ENCODE results near the gene KLHL2. TPM values are rescaled to one million over a fixed set of nuclear protein-coding genes. Genes with fewer than 3 reads are reported as not detected.
"Not testable (repeated sequence)": the region's sequence is repeated elsewhere in the genome, so short reads cannot be mapped to it uniquely, and the experiment has no call there.

KLHL2 gene
- total RNA-seq: 10 to 100 TPM; 36.8 to 39.2 TPM

- Mint-ChIP-seq H3K27me3 (ENCODE audit: low read depth) (no peaks in the 10 kb centered on the region), H3K4me3 (peak within 1 kb of the TSS; percentile 83), H3K27ac (peak within 1 kb of the TSS; percentile 92), H3K9me3 (no peaks in the 10 kb centered on the region), H3K4me1 (ENCODE audit: low read depth) (peaks cover 71% of the 10 kb centered on the region), H3K36me3 (ENCODE audit: low read depth) (peaks cover 3% of the 10 kb centered on the region)
- peak; percentile 69 for DNase-seq
- CTCF ChIA-PET: interaction anchor here (1.3 kb wide), 1 partner anchor 77 kb away, joined by 4 read pairs; no protein-coding TSS in a partner anchor
- intact Hi-C loops (cut with micrococcal nuclease): loop anchor here (1.0 to 2.0 kb wide), 5 partner anchors 25 to 120 kb away; partner anchors contain the start of gene MSMO1
Observed at GRCh38 chr4:165207431-165208220, at the start of gene KLHL2. TSS of gene KLHL2 (plus strand) at chr4:165207561. CDS start at chr4:165207877, 316 bp downstream.

- H3K9me3 Mint-ChIP-seq: peaks cover 7% of the 10 kb centered on the region
- H3K4me1 Mint-ChIP-seq (ENCODE audit: low read depth): no peaks in the 10 kb centered on the region
- no peak overlapping the region for H3K27ac Mint-ChIP-seq
- H3K36me3 Mint-ChIP-seq (ENCODE audit: low read depth): no peaks in the 10 kb centered on the region
- H3K27me3 Mint-ChIP-seq (ENCODE audit: low read depth): peaks cover 4% of the 10 kb centered on the region
- CTCF ChIA-PET: no interaction called here
- H3K4me3 Mint-ChIP-seq: no peak overlapping the region
- intact Hi-C loops (cut with micrococcal nuclease): no loop called here
- no peak for DNase-seq
Observed at GRCh38 chr4:165158762-165159161, 48.6 kb upstream of the KLHL2 start.

GRCh38 chr4:165164257-165164656 lies 43.1 kb upstream of the KLHL2 start:
- no peak overlapping the region for H3K4me3 Mint-ChIP-seq
- no peaks in the 10 kb centered on the region for H3K36me3 Mint-ChIP-seq (ENCODE audit: low read depth)
- no peak for DNase-seq
- CTCF ChIA-PET: no interaction called here
- no peaks in the 10 kb centered on the region for H3K27me3 Mint-ChIP-seq (ENCODE audit: low read depth)
- intact Hi-C loops (cut with micrococcal nuclease): no loop called here
- peaks cover 13% of the 10 kb centered on the region for H3K9me3 Mint-ChIP-seq
- H3K4me1 Mint-ChIP-seq (ENCODE audit: low read depth): no peaks in the 10 kb centered on the region
- no peak overlapping the region for H3K27ac Mint-ChIP-seq

DNA sequence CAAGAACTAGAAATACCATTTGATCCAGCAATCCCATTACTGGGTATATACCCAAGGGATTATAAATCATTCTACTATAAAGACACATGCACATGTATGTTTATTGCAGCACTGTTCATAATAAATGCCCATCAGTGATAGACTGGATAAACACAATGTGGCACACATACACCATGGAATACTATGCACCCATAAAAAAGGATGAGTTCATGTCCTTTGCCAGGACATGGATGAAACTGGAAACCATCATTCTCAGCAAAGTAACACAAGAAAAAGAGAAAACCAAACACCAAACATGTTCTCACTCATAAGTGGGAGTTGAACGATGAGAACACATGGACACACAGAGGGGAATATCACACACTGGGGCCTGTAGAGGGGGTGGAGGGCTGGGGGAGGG lies 40.5 kb upstream of the KLHL2 start:
- H3K36me3 Mint-ChIP-seq (ENCODE audit: low read depth); intact Hi-C loops (cut with micrococcal nuclease); H3K27me3 Mint-ChIP-seq (ENCODE audit: low read depth); H3K27ac Mint-ChIP-seq; H3K4me1 Mint-ChIP-seq (ENCODE audit: low read depth); DNase-seq; CTCF ChIA-PET; H3K4me3 Mint-ChIP-seq: not testable (repeated sequence)
- peaks cover 13% of the 10 kb centered on the region for H3K9me3 Mint-ChIP-seq

- no peaks in the 10 kb centered on the region for H3K4me1 Mint-ChIP-seq (ENCODE audit: low read depth)
- no peak for DNase-seq
- CTCF ChIA-PET: no interaction called here
- no peak overlapping the region for H3K27ac Mint-ChIP-seq
- intact Hi-C loops (cut with micrococcal nuclease): no loop called here
- no peaks in the 10 kb centered on the region for H3K36me3 Mint-ChIP-seq (ENCODE audit: low read depth)
- peaks cover 13% of the 10 kb centered on the region for H3K9me3 Mint-ChIP-seq
- no peaks in the 10 kb centered on the region for H3K27me3 Mint-ChIP-seq (ENCODE audit: low read depth)
- H3K4me3 Mint-ChIP-seq: no peak overlapping the region
Observed at GRCh38 chr4:165167650-165168049, 39.7 kb upstream of the KLHL2 start.

DNA sequence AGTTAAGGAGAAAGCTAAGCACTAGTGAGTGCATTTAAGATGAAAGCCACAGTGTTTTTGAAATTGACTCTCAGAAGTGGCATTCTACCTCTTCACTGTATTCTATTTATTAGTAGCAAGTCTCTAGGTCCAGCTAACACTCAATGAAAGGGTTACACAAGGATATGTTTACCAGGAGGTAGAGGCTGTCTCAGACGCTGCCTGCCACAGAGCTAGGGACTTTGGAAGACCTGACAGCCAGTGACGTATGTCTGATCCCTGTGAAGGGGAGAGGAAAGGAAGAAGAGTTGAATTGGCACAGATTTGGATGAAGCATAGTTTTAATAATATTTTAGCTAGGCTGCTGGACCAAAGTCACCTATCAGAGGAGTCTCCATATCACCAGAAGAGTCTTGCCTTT lies 36.5 kb upstream of the KLHL2 start:
- DNase-seq: no peak
- no peaks in the 10 kb centered on the region for H3K27me3 Mint-ChIP-seq (ENCODE audit: low read depth)
- intact Hi-C loops (cut with micrococcal nuclease): no loop called here
- H3K36me3 Mint-ChIP-seq (ENCODE audit: low read depth): no peaks in the 10 kb centered on the region
- H3K4me3 Mint-ChIP-seq: no peak overlapping the region
- H3K4me1 Mint-ChIP-seq (ENCODE audit: low read depth): no peaks in the 10 kb centered on the region
- peaks cover 13% of the 10 kb centered on the region for H3K9me3 Mint-ChIP-seq
- CTCF ChIA-PET: interaction anchor here (1.0 kb wide), 1 partner anchor 13 kb away, joined by 5 read pairs; no protein-coding TSS in a partner anchor
- H3K27ac Mint-ChIP-seq: no peak overlapping the region

DNA sequence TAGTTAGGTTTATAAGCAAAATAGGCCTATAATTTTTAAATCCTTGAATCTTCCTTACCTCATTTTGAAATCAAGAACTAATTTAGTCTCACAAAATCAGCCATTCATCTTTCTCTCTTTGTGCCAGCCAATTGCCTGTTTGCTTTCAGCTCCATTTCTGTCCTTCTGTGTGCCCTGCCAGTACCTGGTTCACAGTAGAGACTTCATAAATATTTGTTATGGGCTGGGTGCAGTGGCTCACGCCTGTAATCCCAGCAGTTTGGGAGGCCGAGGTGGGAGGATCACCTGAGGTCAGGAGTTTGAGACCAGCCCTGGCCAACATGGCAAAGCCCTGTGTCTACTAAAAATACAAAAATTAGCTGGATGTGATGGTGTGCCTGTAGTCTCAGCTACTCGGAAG lies 31.9 kb upstream of the KLHL2 start:
- H3K4me1 Mint-ChIP-seq (ENCODE audit: low read depth); H3K36me3 Mint-ChIP-seq (ENCODE audit: low read depth); DNase-seq; H3K9me3 Mint-ChIP-seq; H3K4me3 Mint-ChIP-seq; intact Hi-C loops (cut with micrococcal nuclease); H3K27ac Mint-ChIP-seq; CTCF ChIA-PET; H3K27me3 Mint-ChIP-seq (ENCODE audit: low read depth): not testable (repeated sequence)

DNA sequence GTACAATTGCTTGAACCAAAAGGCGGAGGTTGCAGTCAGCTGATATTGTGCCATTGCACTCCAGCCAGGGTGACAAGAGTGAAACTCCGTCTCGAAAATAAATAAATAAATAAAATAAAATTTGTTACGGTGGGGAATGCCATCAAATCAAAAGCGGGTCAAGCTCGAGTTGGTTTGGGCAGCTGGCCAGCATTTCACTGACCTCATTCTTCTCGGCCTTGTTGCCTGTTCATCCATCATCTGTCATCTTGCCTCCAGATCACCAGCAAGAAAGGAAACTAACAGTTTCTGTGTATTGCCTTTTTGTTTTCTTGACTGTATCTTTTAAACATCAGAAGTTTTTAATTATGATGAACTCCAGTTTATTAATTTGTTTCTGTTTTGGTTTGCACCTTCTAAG lies 31.5 kb upstream of the KLHL2 start:
- intact Hi-C loops (cut with micrococcal nuclease): no loop called here
- DNase-seq: no peak
- Mint-ChIP-seq H3K4me1 (ENCODE audit: low read depth) (peaks cover 7% of the 10 kb centered on the region), H3K9me3 (peaks cover 4% of the 10 kb centered on the region), H3K27me3 (ENCODE audit: low read depth) (no peaks in the 10 kb centered on the region), H3K4me3 (no peak overlapping the region), H3K36me3 (ENCODE audit: low read depth) (no peaks in the 10 kb centered on the region), H3K27ac (no peak overlapping the region)
- CTCF ChIA-PET: no interaction called here

- Mint-ChIP-seq H3K4me3 (no peak overlapping the region), H3K27me3 (ENCODE audit: low read depth) (peaks cover 2% of the 10 kb centered on the region), H3K9me3 (peaks cover 4% of the 10 kb centered on the region), H3K36me3 (ENCODE audit: low read depth) (no peaks in the 10 kb centered on the region), H3K27ac (no peak overlapping the region), H3K4me1 (ENCODE audit: low read depth) (peaks cover 7% of the 10 kb centered on the region)
- DNase-seq: no peak
- CTCF ChIA-PET: interaction anchor here (0.6 kb wide), 1 partner anchor 177 kb away, joined by 3 read pairs; no protein-coding TSS in a partner anchor
- intact Hi-C loops (cut with micrococcal nuclease): no loop called here
Observed at GRCh38 chr4:165177725-165178666, 29.4 kb upstream of the KLHL2 start.

- DNase-seq: no peak
- H3K27ac Mint-ChIP-seq: no peak overlapping the region
- no peaks in the 10 kb centered on the region for H3K4me1 Mint-ChIP-seq (ENCODE audit: low read depth)
- H3K36me3 Mint-ChIP-seq (ENCODE audit: low read depth): no peaks in the 10 kb centered on the region
- H3K4me3 Mint-ChIP-seq: no peak overlapping the region
- intact Hi-C loops (cut with micrococcal nuclease): no loop called here
- H3K9me3 Mint-ChIP-seq: no peaks in the 10 kb centered on the region
- CTCF ChIA-PET: interaction anchor here (0.6 to 0.9 kb wide), 3 partner anchors 14 to 1641 kb away, joined by 3 to 5 read pairs (median 3); no protein-coding TSS in a partner anchor
- peaks cover 6% of the 10 kb centered on the region for H3K27me3 Mint-ChIP-seq (ENCODE audit: low read depth)
Observed at GRCh38 chr4:165184220-165184619, 23.1 kb upstream of the KLHL2 start.

GRCh38 chr4:165184998-165185397 lies 22.4 kb upstream of the KLHL2 start:
- intact Hi-C loops (cut with micrococcal nuclease); H3K4me1 Mint-ChIP-seq (ENCODE audit: low read depth); H3K4me3 Mint-ChIP-seq; H3K9me3 Mint-ChIP-seq; H3K27ac Mint-ChIP-seq; H3K27me3 Mint-ChIP-seq (ENCODE audit: low read depth); H3K36me3 Mint-ChIP-seq (ENCODE audit: low read depth); DNase-seq: not testable (repeated sequence)
- CTCF ChIA-PET: interaction anchor here (0.9 kb wide), 1 partner anchor 158 kb away, joined by 3 read pairs; no protein-coding TSS in a partner anchor

- intact Hi-C loops (cut with micrococcal nuclease): no loop called here
- Mint-ChIP-seq H3K36me3 (ENCODE audit: low read depth) (no peaks in the 10 kb centered on the region), H3K4me1 (ENCODE audit: low read depth) (peaks cover 7% of the 10 kb centered on the region), H3K9me3 (no peaks in the 10 kb centered on the region), H3K4me3 (no peak overlapping the region), H3K27ac (no peak overlapping the region), H3K27me3 (ENCODE audit: low read depth) (peaks cover 6% of the 10 kb centered on the region)
- no peak for DNase-seq
- CTCF ChIA-PET: interaction anchor here (0.9 kb wide), 1 partner anchor 158 kb away, joined by 3 read pairs; no protein-coding TSS in a partner anchor
Observed at GRCh38 chr4:165185448-165185847, 21.9 kb upstream of the KLHL2 start.
